HG03432 (cell line): Measurements from ENCODE around the gene KCTD20.
"Not testable (repeated sequence)": the region's sequence is repeated elsewhere in the genome, so short reads cannot be mapped to it uniquely, and the experiment has no call there.

Source experiments
- ATAC-seq: cut with Tn5 transposase; IDR thresholded peaks from one replicate; pipeline ENCODE4 v1.9.1; 2021; ENCODE audit warnings: mild to moderate bottlenecking, moderate library complexity; ENCODE audit not compliant: unreplicated experiment

The KCTD20 gene

GRCh38 chr6:36442671-36443470 lies at the start of gene KCTD20, which contains the start of gene PXT1:
Gene KCTD20 (plus strand): TSS chr6:36443000. CDS start chr6:36470098, 27,098 bp downstream.
Gene PXT1 (minus strand): TSS chr6:36442854. CDS start chr6:36426082, 16,772 bp downstream.
- ATAC-seq: peak; percentile 85

- ATAC-seq: no peak
Measured at GRCh38 chr6:36399970-36400369, 42.8 kb upstream of the KCTD20 start.

DNA sequence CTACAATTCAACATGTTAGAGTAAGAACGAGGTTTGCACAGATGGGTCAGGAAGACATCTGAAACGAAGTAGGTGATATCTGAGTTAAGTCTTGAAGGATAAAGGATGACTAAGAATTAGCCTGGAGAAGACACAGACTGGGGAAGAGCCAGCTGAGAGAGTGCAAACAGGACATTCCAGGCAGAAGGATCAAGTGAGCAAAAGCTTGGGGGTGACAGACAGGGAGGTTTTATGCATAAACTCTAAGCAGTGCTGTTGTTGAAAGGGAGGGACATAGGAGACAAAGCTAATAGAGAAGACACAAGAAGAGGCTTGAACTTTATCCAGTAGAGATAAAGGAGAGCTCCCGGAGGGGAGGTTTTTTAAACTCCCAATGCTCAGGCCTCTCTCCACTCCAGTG lies 40.3 kb upstream of the KCTD20 start:
- no peak for ATAC-seq

- ATAC-seq: no peak
Measured at GRCh38 chr6:36404164-36404563, 38.6 kb upstream of the KCTD20 start.

- ATAC-seq: not testable (repeated sequence)
Measured at GRCh38 chr6:36409718-36410117, 33.1 kb upstream of the KCTD20 start.

- no peak for ATAC-seq
Measured at GRCh38 chr6:36413489-36414480, 29.0 kb upstream of the KCTD20 start.

- no peak for ATAC-seq
Measured at GRCh38 chr6:36414481-36414880, 28.3 kb upstream of the KCTD20 start.

- no peak for ATAC-seq
Measured at GRCh38 chr6:36418558-36418957, 24.2 kb upstream of the KCTD20 start.

- no peak for ATAC-seq
Measured at GRCh38 chr6:36419310-36419709, 23.5 kb upstream of the KCTD20 start.

DNA sequence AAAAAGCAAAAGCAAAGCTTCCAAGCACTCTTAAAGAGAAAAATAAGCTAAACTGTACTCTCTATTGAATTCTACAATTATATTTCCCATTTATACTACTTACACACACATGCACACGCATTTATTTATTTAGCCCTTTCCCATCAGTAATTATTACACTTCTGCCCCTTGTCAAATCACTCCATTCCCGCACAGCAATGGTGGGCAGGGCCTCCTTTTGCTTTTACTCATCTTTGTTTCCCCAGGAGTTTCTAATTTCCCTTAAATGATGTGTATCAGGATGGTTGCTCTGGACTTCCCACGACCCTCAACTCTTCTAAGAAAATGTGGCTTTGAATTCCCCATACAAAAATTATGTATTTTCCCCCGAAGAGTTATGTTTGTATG lies 20.1 kb upstream of the KCTD20 start:
- no peak for ATAC-seq

GRCh38 chr6:36423101-36423824 lies 19.5 kb upstream of the KCTD20 start:
- peak; percentile 97 for ATAC-seq

DNA sequence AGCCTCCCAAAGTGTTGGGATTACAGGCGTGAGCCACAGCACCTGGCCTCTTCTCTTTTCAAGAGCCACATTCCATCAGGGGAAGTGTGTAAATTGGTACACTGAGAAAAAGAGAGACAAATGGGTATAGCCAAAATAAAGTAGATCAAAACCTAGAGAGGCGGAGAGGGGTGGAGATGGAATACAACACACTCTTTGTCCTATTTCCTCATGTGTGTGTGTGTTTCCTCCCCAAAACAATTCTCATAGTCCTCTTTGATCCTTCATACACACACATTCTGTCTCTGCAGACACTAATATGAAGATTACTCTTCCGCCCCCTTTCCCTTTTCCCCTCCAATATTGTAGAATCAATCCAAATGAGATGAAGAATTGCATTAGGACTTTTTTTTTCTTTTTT lies 16.2 kb upstream of the KCTD20 start:
- no peak for ATAC-seq

- no peak for ATAC-seq
Measured at GRCh38 chr6:36428911-36429310, 13.9 kb upstream of the KCTD20 start.

DNA sequence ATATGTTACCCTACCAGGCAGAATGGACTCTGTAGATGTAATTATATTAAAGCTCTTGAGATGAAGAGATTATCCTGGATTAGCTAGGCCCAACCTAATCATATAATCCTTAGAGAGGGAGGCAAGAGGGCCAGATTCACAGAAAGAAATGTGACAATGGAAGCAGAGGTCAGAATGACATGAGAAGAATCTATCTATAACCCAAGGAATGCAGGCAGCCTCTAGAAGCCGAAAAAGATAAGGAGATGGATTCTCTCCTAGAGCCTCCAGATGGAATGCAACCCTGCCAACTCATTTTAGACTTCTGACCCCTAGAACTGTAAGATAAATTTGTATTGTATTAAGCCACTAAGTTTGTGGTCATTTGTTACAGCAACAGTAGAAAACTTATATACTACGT lies 12.4 kb upstream of the KCTD20 start:
- no peak for ATAC-seq

GRCh38 chr6:36431197-36431596 lies 11.6 kb upstream of the KCTD20 start:
- ATAC-seq: no peak

DNA sequence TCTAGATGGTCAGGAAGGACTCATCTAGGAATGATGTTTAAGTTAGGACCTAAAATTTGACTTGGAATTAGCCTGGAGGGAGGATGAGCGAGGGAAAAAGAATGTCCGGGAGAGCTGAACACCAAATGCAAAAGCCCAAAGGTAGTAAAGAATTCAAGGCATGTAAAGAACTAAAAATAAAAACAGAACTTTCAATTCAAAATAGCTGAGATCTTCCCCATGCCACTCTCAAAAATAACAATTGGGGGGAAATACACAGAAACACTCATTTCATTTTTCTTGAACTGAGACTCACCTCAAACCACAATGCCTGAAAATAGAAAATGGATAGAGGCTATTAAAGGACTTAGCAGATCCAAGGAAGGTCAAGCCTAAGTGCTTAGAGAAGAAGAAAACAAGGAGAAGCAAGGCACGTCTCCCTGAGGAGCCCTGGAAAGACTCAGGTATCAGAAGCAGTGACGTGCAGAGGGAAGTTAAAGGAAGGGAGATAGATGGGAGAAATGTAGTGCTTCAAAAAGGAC lies 10.6 kb upstream of the KCTD20 start:
- ATAC-seq: no peak

DNA sequence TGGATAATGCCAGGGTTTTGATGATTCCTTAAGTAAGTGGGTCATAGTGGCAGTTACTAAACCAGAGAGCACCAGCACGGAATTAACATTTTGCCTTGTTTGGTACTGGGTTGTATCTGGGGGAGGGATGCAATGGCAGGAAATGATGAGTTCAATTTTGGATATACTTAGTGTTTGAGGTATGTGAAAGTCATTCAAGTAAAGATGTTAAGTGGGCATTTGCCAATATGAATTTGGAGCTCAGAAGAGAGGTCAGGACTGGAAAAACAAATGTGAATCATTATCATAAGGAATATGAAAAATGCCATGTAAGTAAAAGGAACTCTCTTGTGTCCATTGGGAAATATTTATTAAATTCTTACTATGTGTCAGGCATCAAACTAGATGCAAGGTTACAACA lies 6.3 kb upstream of the KCTD20 start:
- no peak for ATAC-seq

DNA sequence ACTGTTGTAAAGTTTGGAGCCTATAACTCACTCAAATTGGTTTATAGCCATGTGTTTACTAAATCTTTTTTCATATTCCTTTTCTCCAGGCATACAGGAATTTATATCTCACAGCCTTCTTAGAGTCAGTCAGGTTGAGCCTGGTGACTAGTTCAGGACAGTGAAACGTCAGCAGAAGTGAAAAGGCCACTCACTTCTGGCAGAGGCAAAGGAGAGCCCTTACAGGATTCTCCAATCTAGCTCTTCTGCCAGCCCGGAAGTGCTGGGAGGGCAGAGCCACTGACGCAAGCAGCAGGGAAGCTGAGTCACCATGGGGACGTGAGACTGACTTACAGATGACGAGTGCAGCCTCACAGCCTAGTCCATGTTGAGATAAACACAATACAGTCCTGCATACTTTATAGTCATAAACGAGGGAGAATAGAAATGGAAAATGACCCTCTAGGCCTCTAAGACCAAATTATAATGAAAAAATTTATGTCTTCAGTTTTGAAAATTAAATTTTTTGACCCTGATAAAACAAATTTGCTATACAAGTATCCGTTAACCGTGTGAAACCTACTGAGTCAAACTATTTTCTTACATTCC lies 1.4 kb upstream of the KCTD20 start:
- peak; percentile 62 for ATAC-seq

GRCh38 chr6:36442103-36442670 lies 613 bp upstream of the KCTD20 start:
- no peak for ATAC-seq
